Subcutaneous adipose tissue (tissue), 4 donors: ENCODE data around the gene ZNF462. TPM values are rescaled to one million over a fixed set of nuclear protein-coding genes. Genes with fewer than 3 reads are reported as not detected.

Experiments used
- small RNA-seq: library from RNA; depleted of rRNA; stranded (forward); fragments of <200 nt; gene quantifications from one replicate; pipeline ENCODE3, GENCODE V24; 2016
- total RNA-seq, 4 donors: library from RNA; depleted of rRNA; stranded (reverse); fragments of >200 nt; gene quantifications; one replicate each; pipeline ENCODE4 v1.1.0, GENCODE V29; 2016
- TF ChIP-seq, protein P1 (sequence below): fragments of 450-650 bp; IDR thresholded peaks from one replicate; pipeline ENCODE4 v1.5.1; 2016; ENCODE audit warnings: low read depth, mild to moderate bottlenecking, control low read depth, antibody characterized with exemption, moderate library complexity

ZNF462 gene
- total RNA-seq, 4 donors from 2014 or later, result 10.3 to 20.5 (median 13.1) TPM

DNA sequence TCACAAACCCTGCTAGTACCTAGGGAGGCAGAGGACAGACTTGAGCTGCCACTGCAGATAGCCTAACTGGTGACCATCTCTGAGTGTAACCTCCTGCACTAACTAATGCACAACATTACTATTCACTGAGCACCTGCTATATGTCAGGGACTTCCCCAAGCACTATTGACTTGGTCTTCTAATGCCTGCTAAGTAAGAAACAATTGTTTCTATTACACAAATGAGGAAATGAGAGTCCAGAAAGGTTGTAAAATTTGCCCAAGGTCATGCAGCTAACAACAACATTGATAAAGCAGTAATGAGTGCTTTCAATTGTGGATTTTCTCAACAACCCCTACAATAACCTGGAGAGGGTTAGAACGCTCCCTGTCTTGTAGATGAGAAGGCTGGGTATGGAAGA lies 183.7 kb downstream of the ZNF462 start:
- TF ChIP-seq, protein P1, sequence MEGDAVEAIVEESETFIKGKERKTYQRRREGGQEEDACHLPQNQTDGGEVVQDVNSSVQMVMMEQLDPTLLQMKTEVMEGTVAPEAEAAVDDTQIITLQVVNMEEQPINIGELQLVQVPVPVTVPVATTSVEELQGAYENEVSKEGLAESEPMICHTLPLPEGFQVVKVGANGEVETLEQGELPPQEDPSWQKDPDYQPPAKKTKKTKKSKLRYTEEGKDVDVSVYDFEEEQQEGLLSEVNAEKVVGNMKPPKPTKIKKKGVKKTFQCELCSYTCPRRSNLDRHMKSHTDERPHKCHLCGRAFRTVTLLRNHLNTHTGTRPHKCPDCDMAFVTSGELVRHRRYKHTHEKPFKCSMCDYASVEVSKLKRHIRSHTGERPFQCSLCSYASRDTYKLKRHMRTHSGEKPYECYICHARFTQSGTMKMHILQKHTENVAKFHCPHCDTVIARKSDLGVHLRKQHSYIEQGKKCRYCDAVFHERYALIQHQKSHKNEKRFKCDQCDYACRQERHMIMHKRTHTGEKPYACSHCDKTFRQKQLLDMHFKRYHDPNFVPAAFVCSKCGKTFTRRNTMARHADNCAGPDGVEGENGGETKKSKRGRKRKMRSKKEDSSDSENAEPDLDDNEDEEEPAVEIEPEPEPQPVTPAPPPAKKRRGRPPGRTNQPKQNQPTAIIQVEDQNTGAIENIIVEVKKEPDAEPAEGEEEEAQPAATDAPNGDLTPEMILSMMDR, result no peak

DNA sequence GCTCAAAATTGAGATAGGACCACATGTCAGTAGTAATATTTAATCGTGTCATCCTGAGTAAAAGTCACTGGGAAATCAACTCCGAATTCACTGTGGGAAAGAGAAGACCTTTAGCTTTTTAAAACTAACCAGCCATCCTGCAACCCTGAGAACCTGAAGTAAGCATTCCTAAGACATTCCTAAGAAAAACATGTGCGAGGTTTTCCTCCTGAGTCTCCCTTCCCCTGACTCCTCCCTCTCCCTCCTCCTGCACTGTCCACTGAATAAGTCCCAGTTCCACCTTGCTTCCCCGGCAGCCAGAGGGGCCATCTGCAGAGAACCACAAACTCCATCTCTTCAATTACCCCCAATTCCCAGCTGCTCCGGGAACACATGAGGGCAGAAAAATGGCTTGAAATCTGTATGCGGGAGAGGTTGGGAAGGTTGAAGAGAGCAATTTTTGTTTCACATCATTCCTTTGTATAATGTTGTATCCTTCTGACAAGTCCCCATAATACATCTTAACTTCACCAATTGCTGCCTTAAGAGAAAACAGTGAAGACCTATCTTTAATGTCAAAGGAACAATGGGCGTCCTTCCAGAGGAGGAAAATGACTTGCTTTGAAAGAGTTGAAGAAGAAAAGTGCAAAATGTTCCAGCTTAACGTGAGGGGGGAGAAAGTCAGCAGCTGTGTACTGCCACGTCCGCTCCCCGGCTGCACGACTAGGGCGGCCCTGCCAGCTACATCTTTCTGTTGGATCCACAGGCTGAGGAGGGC lies 186.3 kb downstream of the ZNF462 start:
- TF ChIP-seq, protein P1, result no peak

DNA sequence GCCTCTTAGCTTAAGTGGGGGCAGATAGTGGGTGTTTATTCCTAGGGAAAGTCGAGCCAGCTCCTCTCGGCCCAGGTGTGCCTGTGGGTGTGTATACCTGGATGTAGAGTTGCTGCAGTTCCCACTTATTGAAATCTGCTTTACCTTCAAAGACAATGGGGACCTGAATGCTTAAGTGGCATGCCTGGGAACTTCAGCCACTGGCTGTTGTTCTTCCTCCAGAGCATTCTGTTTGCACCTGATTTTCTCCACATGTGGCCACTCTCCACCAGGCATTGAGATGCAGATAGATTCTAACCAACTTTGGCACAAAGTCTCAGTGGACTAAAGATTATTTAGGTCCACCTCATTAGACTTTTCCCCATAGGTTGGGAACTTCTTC lies 186.8 kb downstream of the ZNF462 start:
- TF ChIP-seq, protein P1, result no peak

DNA sequence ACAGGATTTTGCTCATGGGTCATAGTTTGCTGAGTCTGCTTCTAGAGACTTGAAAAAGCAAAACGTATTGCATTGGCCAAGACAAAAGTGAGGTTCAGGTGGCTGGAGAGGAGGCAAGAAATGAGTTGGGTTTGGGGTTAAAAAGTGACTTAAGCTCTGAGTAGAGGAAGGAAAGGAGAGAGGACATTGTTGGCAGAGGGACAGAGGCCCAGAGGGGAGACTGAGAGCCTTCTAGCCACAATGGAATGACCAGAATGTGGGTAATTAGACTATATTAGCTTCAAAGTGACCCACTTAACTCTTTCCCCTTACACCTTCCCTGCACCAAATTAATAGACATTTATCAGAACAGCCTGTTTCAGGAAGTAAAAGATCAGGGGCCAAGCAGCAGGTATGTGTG lies 188.4 kb downstream of the ZNF462 start:
- TF ChIP-seq, protein P1, result no peak

DNA sequence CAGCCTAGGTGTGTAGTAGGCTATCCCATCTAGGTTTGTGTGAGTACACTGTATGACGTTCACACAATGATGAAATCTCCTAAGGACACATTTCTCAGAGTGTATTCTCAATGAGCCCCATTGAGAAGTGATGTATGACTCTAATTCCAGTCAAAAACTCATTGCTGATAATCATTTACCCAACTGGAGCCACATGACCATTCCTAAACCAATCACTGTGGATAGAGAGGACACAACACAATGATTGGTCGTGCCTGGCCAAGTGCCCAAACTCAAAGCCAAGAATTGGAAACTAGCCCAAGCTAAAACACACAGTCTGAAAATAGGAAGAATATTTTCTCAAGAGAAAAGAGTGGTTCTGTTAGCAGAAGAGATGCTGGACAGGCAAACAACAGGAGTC lies 191.2 kb downstream of the ZNF462 start:
- TF ChIP-seq, protein P1, result no peak

DNA sequence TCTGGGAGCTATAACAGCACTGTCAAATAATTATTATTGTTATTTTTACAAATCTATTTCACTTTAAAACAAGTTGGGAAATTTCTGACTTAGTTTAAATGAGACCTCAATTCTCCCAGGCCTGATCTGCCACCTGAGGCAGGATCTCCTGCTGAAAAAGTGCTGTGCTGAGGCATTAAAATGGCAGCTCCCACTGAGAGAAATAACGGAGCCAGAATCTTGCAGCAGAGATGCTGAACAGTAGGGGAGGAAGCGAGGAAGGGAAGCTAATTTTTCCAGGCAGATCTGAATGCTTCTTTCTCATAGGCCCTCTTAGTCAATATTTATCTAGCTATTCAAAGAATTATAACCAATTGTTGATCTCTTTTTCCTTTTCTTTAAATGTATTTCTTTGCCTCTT lies 196.3 kb downstream of the ZNF462 start:
- TF ChIP-seq, protein P1, result no peak

DNA sequence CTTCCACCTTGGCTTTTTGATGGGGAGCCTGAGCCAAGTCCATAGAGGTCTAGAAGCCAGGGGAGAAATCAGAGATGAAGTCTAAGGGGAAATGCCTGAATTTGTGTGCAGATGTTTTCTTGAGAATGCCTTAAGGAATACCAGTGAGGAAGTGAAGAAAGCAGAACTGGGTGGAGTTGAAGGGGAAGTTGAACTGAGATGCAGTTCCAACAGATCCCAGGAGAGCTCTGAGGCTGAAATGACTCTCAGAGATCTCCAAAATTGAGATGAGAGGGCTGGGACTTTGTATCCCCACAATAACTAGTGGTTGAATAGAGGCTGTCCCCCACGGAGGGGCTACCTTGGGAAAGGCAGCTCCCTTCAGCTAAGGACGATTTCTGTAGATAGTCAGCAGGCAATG lies 197.1 kb downstream of the ZNF462 start:
- TF ChIP-seq, protein P1, result no peak

Small RNA genes lying within 50 kb of the gene (small RNA-seq; reads per million reads assigned to genes)
- not detected for gene RNA5SP292
